ENCODE results near the gene GOLGB1. TPM values are rescaled to one million over a fixed set of nuclear protein-coding genes. Genes with fewer than 3 reads are reported as not detected.
"Not testable (repeated sequence)": the region's sequence is repeated elsewhere in the genome, so short reads cannot be mapped to it uniquely, and the experiment has no call there.

GOLGB1 gene
- total RNA-seq, 2 donors from 2014 or later, result 30.1 to 31.8 TPM

DNA sequence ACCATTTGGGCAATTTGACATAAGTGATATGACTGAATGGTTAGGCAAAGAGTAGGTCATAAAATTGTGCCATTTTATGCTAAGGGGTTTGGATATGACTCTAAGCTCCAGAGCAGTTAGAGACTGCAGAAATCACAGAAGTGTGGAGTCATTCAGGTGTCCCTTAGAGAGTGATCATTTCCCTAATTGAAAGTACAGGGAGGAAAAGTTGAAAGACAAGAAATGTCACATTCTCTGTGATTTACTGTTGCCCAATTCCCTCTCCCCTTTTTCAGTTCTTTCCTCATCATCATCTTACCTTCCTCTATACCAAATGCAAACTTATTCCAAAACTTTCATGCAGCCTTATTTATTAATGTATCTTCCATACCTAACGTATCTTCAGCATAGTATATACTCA is 2.7 kb upstream of the GOLGB1 start:
- no peaks in the 10 kb centered on the region for H3K9me3 Mint-ChIP-seq

DNA sequence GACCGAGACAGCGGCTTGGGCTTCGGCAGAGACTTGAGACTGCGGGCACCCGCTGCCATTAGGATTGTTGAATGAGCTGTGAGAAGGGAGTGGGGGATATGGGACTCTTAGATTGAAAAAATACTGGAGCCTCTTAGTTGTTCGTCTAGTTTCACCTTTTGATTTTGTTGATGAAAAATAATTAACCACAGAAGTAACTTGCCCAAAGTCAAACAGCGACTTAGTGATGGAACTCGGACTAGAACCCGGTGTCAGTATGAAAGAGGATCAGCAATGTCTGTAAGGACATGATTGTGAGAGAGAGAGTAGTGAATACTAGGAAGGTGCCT is 510 bp upstream of the GOLGB1 start:
- Mint-ChIP-seq H3K9me3 (no peaks in the 10 kb centered on the region), H3K27ac (no peak overlapping the region), H3K36me3 (no peaks in the 10 kb centered on the region)
- DNase-seq (ENCODE audit: low spot score in 2 of 2) (no peak), ATAC-seq (no peak)

More for the DNA sequence above, 2.7 kb upstream of the GOLGB1 start:
- H3K36me3 Mint-ChIP-seq, result no peaks in the 10 kb centered on the region
- no peak overlapping the region for H3K27ac Mint-ChIP-seq
- DNase-seq (ENCODE audit: low spot score in 2 of 2) (no peak), ATAC-seq (no peak)

DNA sequence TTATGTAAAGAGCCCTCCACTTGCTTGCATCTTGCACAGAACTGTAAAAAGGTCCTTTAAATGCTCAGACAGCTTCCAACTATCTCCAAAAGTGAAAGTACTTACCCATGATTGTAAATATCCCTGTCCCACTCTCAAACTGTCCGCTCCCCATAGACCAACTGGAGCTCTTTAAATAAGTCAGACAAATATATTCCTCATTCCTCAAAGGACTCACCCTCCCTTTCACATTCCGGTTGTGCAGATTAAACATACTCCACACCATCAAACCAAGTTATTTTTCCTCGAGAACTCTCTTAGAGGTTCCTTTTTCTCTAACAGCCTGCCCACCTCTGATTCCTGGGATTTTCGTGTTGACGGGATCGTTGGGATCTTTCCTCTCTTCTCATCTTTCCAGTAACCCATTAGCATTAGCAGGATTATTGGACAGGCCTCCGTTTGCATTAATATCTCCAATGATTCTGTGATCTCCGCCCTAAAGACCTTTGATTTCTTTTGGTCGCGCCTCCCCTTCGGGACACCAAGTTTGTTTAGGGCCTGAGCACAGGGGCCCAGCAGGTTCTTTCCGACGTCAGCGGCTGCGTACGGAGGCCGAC is 763 bp downstream of the GOLGB1 start:
- no peak for DNase-seq (ENCODE audit: low spot score in 2 of 2)
- Mint-ChIP-seq H3K27ac (no peak overlapping the region), H3K36me3 (no peaks in the 10 kb centered on the region), H3K9me3 (no peaks in the 10 kb centered on the region)
- peak in 1 of 2 donors; percentile 21 for ATAC-seq

DNA sequence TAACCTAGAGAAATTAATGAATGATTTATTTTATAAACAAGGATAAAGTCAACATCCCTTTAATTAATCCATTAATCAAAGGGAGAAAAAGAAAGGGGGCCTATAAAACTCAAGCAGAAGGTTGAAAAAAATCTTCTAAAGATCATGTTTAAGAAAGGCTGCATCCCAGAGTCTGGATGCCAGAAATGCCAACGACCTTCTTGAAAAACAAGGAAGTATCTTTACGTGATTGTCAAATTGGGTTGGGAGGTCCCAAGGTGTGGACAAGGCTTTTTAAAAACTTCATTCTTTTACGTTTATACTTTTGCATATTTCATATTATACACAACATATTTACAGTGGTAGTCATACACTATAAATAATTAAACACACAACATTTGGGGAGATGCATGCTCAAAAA is 1.6 kb downstream of the GOLGB1 start:
- H3K9me3 Mint-ChIP-seq, result no peaks in the 10 kb centered on the region
- DNase-seq (ENCODE audit: low spot score in 2 of 2) (no peak), ATAC-seq (no peak)
- no peak overlapping the region for H3K27ac Mint-ChIP-seq
- peaks cover 0 to 4% of the 10 kb centered on the region in 2 donors for H3K36me3 Mint-ChIP-seq

DNA sequence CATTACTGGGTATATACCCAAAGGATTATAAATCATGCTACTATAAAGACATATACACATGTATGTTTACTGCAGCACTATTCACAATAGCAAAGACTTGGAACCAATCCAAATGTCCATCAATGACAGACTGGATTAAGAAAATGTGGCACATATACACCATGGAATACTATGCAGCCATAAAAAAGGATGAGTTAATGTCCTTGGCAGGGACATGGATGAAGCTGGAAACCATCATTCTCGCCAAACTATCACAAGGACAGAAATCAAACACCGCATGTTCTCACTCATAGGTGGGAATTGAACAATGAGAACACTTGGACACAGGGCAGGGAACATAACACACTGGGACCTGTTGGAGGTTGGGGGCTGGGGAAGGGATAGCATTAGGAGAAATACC is 6.4 kb downstream of the GOLGB1 start:
- not testable (repeated sequence) for H3K27ac Mint-ChIP-seq; ATAC-seq; DNase-seq (ENCODE audit: low spot score in 2 of 2); H3K9me3 Mint-ChIP-seq
- peaks cover 15 to 17% of the 10 kb centered on the region in 2 donors for H3K36me3 Mint-ChIP-seq

DNA sequence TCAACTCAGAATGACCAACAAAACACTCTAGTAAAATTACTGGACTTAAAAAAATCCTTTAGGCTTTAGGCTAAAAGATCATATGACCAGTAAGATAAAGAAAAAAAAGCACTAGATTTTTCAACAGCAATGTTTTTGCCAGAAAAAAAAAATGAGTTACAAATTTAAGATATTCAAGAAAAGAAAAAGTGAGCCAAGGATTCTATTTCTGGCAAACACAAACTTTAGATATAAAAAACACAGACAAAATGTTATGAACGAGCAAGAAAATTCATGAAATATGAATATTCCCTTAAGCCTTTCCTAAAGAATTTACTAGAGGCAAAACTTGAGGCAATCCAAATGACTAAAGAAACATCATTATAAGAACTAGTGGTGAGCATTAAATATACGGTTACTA is 8.6 kb downstream of the GOLGB1 start:
- Mint-ChIP-seq H3K36me3 (peaks cover 16 to 23% of the 10 kb centered on the region in 2 donors), H3K27ac (no peak overlapping the region)
- no peak for ATAC-seq

DNA sequence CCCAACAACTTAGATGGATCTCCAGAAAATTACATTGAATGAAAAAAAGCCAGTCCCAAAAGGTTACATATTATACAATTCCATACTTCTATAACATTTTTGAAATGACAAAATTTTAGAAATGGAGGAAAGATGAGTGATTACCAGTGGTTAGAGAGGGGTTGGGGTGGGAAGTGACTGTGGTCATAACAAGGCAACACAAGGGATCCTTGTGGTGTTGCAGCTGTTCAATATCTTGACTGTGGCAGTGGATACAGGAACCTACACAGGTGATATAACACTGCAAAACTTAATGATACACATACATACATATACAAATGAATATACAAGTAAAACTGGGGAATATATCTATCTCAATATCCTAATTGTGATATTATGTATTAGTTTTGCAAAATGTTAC is 9.6 kb downstream of the GOLGB1 start:
- H3K36me3 Mint-ChIP-seq, result peaks cover 16 to 23% of the 10 kb centered on the region in 2 donors
- no peaks in the 10 kb centered on the region for H3K9me3 Mint-ChIP-seq
- ATAC-seq (no peak), DNase-seq (ENCODE audit: low spot score in 2 of 2) (no peak)
- H3K27ac Mint-ChIP-seq, result no peak overlapping the region

More for the DNA sequence above, 8.6 kb downstream of the GOLGB1 start:
- DNase-seq (ENCODE audit: low spot score in 2 of 2), result no peak
- no peaks in the 10 kb centered on the region for H3K9me3 Mint-ChIP-seq

DNA sequence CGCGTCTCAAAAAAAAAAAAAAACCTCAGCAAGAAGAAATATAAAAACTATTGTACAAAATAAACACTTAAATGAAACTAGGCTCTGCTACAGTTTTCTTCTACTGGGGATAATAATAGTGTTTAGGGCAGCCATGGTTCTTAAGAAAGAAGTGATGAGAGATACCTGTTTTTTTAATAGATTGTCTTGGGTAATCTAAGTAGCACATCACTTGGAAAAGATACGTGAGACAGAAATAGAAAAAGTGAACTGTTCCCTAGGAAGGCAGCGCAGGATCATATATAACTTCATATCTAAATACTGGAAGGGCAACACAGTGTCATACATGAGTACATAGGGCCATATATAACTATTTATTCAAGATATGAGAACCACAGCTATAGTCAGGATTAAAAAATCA is 11.9 kb downstream of the GOLGB1 start:
- H3K9me3 Mint-ChIP-seq, result no peaks in the 10 kb centered on the region

DNA sequence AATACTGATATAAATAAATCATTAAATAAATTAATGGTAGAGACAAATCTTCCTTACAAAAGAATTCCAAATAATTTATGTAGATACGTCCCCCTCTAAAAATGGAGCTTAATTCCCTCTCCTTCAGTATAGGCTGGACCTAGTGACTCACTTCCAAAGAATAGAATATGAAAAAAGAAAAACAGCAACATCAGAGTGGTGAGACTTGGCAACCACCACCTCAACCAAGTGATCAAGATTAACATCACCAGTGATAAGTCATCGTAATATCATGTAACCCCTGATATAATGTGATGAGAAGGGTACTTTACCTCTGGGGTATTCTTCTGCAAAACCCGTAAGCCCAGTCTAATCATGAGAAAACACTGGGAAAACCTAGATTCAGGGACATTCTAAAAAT is 13.4 kb downstream of the GOLGB1 start:
- peak overlapping the region in 1 of 2 donors; percentile 22 for H3K27ac Mint-ChIP-seq
- no peaks in the 10 kb centered on the region for H3K9me3 Mint-ChIP-seq
- H3K36me3 Mint-ChIP-seq, result peaks cover 6 to 7% of the 10 kb centered on the region in 2 donors
- ATAC-seq (peak; percentile 48 to 74), DNase-seq (ENCODE audit: low spot score in 2 of 2) (no peak)

More for the DNA sequence above, 11.9 kb downstream of the GOLGB1 start:
- DNase-seq (ENCODE audit: low spot score in 2 of 2) (no peak), ATAC-seq (no peak)
- Mint-ChIP-seq H3K27ac (no peak overlapping the region), H3K36me3 (peaks cover 15 to 16% of the 10 kb centered on the region in 2 donors)

DNA sequence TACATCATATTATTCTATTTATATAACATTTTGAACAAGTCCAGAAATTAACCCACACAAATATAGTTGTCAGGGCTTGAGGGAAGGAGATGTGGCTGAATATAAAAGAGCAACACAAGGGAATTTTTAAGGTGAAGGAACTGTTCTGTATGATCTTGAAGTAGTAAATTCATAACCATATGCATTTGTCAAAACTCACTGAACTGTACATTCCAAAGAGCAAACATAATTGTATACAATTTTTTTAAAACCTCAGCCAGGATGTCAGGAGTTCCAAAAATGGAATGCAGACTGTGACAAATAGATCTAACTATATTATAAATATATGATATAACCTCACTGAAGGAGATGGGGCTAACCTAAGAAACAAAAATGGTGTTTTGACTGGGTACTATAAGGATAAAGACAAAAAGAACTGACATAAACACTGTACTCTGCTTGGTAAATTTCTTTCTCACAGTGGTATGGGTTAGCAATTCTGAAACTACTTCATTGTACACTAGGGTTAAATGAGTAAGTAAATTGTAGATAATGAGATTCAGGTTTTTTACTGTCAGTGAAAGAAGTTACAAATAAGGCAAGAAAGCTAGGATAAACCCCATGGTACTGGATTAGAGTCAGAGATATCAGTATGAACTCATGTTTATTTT is 14.4 kb downstream of the GOLGB1 start:
- no peak for DNase-seq (ENCODE audit: low spot score in 2 of 2)
- peak; percentile 93 to 99 for ATAC-seq
- peaks cover 6 to 7% of the 10 kb centered on the region in 2 donors for H3K36me3 Mint-ChIP-seq
- H3K27ac Mint-ChIP-seq, result peak overlapping the region in 1 of 2 donors; percentile 62
- no peaks in the 10 kb centered on the region for H3K9me3 Mint-ChIP-seq

DNA sequence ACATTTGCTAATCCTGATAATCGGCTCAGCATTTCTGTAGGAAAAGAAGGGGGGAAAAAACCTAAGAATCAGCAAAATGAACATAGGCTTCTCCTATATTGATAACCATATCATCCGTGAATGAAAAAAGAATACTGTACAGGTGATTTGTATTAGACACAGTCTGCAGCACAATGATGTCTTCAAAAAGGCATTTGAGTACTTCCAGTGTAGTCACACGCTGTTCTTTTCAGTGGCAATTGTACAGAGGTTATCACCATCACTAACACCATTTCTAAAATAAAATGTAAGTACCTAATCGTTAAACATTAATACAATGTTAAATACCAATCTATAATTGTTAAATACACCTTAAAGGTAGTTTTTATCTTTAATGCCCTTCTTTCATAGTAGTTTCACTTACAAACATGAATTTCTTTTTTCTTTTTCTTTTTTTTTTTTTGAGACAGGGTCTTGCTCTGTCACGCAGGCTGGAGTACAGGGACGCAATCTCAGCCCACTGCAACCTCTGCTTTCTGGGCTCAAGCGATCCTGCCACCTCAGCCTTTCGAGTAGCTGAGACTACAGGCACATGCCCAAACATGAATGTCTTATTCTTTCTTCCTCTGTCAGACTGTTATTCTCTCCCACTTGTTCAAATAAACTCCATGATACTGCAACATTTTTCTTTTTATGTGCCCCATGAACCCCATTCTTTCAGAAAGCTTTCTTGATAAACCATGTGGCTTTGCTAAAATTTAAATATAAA is 18.4 kb downstream of the GOLGB1 start:
- DNase-seq (ENCODE audit: low spot score in 2 of 2), result no peak
- no peak for ATAC-seq
- Mint-ChIP-seq H3K36me3 (no peaks in the 10 kb centered on the region), H3K27ac (no peak overlapping the region), H3K9me3 (no peaks in the 10 kb centered on the region)

DNA sequence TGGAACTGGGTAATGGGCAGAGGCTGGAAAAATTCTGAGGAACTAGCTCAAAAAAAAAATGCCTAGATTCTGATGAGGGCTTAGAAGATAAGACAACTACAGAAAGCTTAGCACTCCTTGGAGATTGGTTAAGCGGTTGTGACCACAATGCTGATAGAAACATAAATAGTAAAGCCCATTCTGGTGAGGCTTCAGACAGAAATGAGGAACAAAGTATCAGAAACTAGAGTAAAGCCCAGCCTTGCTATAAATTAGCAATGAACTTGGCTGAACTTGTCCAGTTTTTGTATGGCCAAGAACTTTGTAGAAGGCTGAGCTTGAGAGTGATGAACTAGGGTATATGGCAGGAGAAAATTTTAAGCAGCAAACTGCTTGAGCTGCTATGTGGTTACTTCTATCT is 25.4 kb downstream of the GOLGB1 start:
- peaks cover 21 to 36% of the 10 kb centered on the region in 2 donors for H3K36me3 Mint-ChIP-seq
- no peak for ATAC-seq
- no peaks in the 10 kb centered on the region for H3K9me3 Mint-ChIP-seq
- DNase-seq (ENCODE audit: low spot score in 2 of 2), result no peak
- H3K27ac Mint-ChIP-seq, result no peak overlapping the region

DNA sequence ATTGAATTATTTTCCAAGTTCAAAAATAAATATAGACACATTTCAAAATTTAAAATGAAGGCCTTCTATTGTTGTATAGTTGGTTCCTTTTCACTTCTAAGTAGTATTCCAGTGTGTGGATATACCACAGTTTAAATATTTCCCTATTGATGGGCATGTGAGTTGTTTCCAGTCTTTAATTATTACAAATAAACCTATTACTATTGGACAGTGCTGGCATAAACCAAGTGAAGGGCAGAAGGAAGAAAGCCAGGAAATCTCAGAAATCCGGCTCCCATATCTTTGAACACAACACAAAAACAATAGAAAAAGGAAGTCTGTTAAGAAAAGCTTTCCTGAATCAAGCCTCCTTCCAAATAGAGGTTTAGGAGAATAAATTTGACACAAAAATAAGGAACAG is 26.1 kb downstream of the GOLGB1 start:
- Mint-ChIP-seq H3K36me3 (peaks cover 21 to 38% of the 10 kb centered on the region in 2 donors), H3K9me3 (no peaks in the 10 kb centered on the region), H3K27ac (no peak overlapping the region)
- no peak for ATAC-seq
- DNase-seq (ENCODE audit: low spot score in 2 of 2), result no peak

DNA sequence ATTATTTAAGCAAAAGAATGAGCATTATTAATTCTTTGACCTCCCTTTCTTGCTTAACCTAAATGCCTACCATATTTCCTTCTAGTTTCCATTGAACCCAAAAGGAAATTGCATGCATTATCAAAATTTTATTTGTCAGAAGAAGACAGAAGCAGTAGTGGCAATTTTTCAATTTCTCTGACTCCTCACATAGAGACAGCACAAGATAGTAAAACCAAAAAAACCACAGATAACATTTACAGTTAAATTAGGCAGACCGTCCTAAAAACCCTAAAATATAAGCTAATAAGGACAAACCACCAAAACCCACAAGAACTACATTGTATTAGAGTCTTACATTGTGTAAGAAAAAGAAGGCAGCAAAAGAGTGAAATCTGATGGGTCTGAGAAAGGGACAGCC is 27.1 kb downstream of the GOLGB1 start:
- DNase-seq (ENCODE audit: low spot score in 2 of 2) (no peak), ATAC-seq (no peak)
- Mint-ChIP-seq H3K27ac (no peak overlapping the region), H3K36me3 (peaks cover 30 to 49% of the 10 kb centered on the region in 2 donors), H3K9me3 (no peaks in the 10 kb centered on the region)

DNA sequence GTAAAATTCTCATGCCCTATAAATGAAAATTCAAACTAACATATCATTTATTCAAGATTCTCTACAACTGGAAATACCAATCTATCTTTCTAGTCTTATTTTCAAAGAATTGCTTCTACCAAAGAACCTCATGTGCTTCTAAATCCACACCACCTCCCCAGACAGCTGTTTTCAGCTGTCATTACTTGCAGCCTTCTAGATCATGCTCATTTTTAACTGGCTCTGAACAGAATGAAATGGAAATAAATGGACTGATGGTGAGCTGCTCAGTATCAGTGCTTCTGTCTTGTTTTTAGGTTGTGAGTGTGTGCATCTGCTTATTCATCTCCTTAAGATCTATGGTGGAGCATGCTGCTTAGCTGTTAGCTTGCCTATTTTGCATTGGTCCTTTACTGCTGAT is 29.4 kb downstream of the GOLGB1 start:
- Mint-ChIP-seq H3K36me3 (peaks cover 38 to 53% of the 10 kb centered on the region in 2 donors), H3K9me3 (no peaks in the 10 kb centered on the region), H3K27ac (no peak overlapping the region)
- DNase-seq (ENCODE audit: low spot score in 2 of 2) (no peak), ATAC-seq (no peak)

DNA sequence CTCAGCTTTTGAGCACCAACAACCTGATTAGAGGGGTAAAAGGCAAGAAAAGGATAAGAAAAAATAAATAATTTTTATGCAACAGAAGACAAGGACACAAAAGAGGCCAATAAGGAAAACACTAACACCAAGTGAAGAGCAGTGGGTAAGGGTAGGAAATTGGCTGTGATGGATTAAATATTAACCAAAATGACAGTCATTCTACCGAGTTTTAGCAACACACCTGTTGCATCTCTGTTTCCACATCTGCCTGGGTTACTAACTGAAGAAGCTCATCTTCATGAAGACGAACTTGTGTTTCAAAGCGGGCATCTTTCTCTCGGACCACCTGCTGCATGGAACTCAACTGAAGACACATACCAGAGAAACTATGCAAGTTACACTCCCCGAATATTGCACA is 30.1 kb downstream of the GOLGB1 start:
- ATAC-seq, result no peak
- Mint-ChIP-seq H3K9me3 (no peaks in the 10 kb centered on the region), H3K36me3 (peaks cover 38 to 48% of the 10 kb centered on the region in 2 donors), H3K27ac (no peak overlapping the region)
- no peak for DNase-seq (ENCODE audit: low spot score in 2 of 2)

DNA sequence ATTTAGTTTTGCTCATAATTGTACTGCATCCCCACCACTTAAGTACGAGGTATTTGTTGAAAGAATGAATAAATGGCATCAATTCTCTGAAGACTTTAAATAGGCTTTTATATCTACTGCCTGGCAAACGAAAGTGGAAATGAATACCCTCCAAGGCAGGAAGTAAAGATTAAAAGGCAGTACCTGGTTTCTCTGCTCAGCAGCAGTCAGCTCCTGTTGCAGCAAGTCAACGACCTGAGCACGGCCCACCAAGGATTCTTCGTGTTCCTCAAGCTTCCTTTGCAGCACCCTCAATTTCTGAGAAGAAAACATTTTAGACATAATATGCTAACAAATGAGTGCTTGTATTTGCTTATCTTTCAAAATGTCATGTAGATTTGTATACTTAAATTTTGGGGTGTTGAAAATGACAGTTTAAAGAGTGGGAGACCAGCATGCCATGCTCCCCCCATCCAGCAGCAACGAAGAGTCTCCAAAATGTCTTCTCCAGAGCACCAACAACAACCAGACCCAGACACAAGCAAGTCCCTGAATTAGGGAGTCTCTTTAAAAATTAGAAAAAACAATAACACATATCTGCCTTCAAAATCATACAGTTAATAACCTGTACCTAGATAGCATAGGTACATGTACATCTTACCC is 31.2 kb downstream of the GOLGB1 start:
- H3K36me3 Mint-ChIP-seq, result peaks cover 28 to 45% of the 10 kb centered on the region in 2 donors
- H3K27ac Mint-ChIP-seq, result peak overlapping the region in 1 of 2 donors; percentile 14
- H3K9me3 Mint-ChIP-seq, result no peaks in the 10 kb centered on the region
- DNase-seq (ENCODE audit: low spot score in 2 of 2), result no peak
- ATAC-seq, result no peak
